BE2C (cell line): ENCODE results near the gene CD27.

Experiments
- DNase-seq: peaks from one replicate; pipeline ENCODE4 v3.0.0-alpha.2; 2020
- H3K27me3 ChIP-seq: fragments of 250-450 bp; sonication (Bioruptor Pico); 2 replicates; pipeline ENCODE4 v1.5.1; 2020; ENCODE audit warnings: mild to moderate bottlenecking
- H3K36me3 ChIP-seq: fragments of 250-450 bp; sonication (Bioruptor Pico); 2 replicates; pipeline ENCODE4 v1.5.1; 2020; ENCODE audit warnings: mild to moderate bottlenecking
- H3K4me1 ChIP-seq: fragments of 250-450 bp; sonication (Bioruptor Pico); 2 replicates; pipeline ENCODE4 v1.5.1; 2020
- H3K4me3 ChIP-seq: 2 replicates; pipeline ENCODE4 v1.5.1; 2011; ENCODE audit warnings: low read depth, low read length
- H3K9me3 ChIP-seq: fragments of 250-450 bp; sonication (Bioruptor Pico); 2 replicates; pipeline ENCODE4 v1.5.1; 2020
- CTCF ChIP-seq: IDR thresholded peaks from 2 replicates; pipeline ENCODE4 v1.5.1; 2012; ENCODE audit warnings: mild to moderate bottlenecking, low read depth, low read length

CD27 gene

GRCh38 chr12:6442836-6443235, 1.9 kb upstream of the CD27 start:
- H3K9me3 ChIP-seq = no peaks in the 10 kb centered on the region
- DNase-seq = no peak
- no peaks in the 10 kb centered on the region; the same call in 1 of the 2 replicates for H3K36me3 ChIP-seq
- no peaks in the 10 kb centered on the region for H3K27me3 ChIP-seq
- TF ChIP-seq CTCF = no peak
- no peak overlapping the region for H3K4me3 ChIP-seq
- no peaks in the 10 kb centered on the region for H3K4me1 ChIP-seq

GRCh38 chr12:6443361-6443983, 1.3 kb upstream of the CD27 start:
- no peaks in the 10 kb centered on the region for H3K9me3 ChIP-seq
- no peaks in the 10 kb centered on the region for H3K27me3 ChIP-seq
- no peak overlapping the region for H3K4me3 ChIP-seq
- H3K36me3 ChIP-seq = no peaks in the 10 kb centered on the region; the same call in 1 of the 2 replicates
- no peaks in the 10 kb centered on the region for H3K4me1 ChIP-seq
- TF ChIP-seq CTCF = no peak
- DNase-seq = no peak

GRCh38 chr12:6444031-6444430, 724 bp upstream of the CD27 start:
- no peak for DNase-seq
- no peaks in the 10 kb centered on the region; the same call in 1 of the 2 replicates for H3K36me3 ChIP-seq
- TF ChIP-seq CTCF = no peak
- no peak overlapping the region for H3K4me3 ChIP-seq
- no peaks in the 10 kb centered on the region for H3K9me3 ChIP-seq
- H3K27me3 ChIP-seq = no peaks in the 10 kb centered on the region
- H3K4me1 ChIP-seq = no peaks in the 10 kb centered on the region

- no peaks in the 10 kb centered on the region for H3K27me3 ChIP-seq
- no peaks in the 10 kb centered on the region; the same call in 1 of the 2 replicates for H3K36me3 ChIP-seq
- no peak for TF ChIP-seq CTCF
- no peaks in the 10 kb centered on the region for H3K9me3 ChIP-seq
- no peak for DNase-seq
- peak overlapping the region; percentile 91 for H3K4me3 ChIP-seq
- peaks cover 12% of the 10 kb centered on the region for H3K4me1 ChIP-seq
These were observed 5.5 kb downstream of the CD27 start for GRCh38 chr12:6450091-6450868.

- H3K4me3 ChIP-seq = peak overlapping the region; percentile 91
- no peaks in the 10 kb centered on the region for H3K9me3 ChIP-seq
- no peak for TF ChIP-seq CTCF
- no peak for DNase-seq
- no peaks in the 10 kb centered on the region; the same call in 1 of the 2 replicates for H3K36me3 ChIP-seq
- peaks cover 12% of the 10 kb centered on the region for H3K4me1 ChIP-seq
- no peaks in the 10 kb centered on the region for H3K27me3 ChIP-seq
These were observed 6.2 kb downstream of the CD27 start for GRCh38 chr12:6450869-6451347.
